GM12891 (cell line): ENCODE measurements around the gene SCLT1.

Experiments
- PAX5 ChIP-seq: IDR thresholded peaks from 2 replicates; pipeline ENCODE4 v1.6.1; 2011; ENCODE audit warnings: low read length, moderate library complexity, mild to moderate bottlenecking; ENCODE audit not compliant: insufficient read depth, severe bottlenecking
- POLR2A ChIP-seq: IDR thresholded peaks from 2 replicates; pipeline ENCODE4 v1.6.1; 2011; ENCODE audit warnings: low read depth, low read length, control low read depth
- POLR2AphosphoS5 ChIP-seq: IDR thresholded peaks from 2 replicates; pipeline ENCODE4 v1.6.1; 2011; ENCODE audit warnings: low read depth, low read length, control low read depth
- POU2F2 ChIP-seq: IDR thresholded peaks from 2 replicates; pipeline ENCODE4 v1.6.1; 2011; ENCODE audit warnings: low read depth, mild to moderate bottlenecking, control low read depth, low read length, moderate library complexity
- TAF1 ChIP-seq: IDR thresholded peaks from 2 replicates; pipeline ENCODE4 v1.6.1; 2011; ENCODE audit warnings: low read depth, low read length, control low read depth

- TF ChIP-seq POLR2A (no peak), POLR2AphosphoS5 (no peak), TAF1 (no peak), PAX5 (no peak), POU2F2 (no peak)
Measured at GRCh38 chr4:128877934-128878333, 215.4 kb downstream of the SCLT1 start.
